ENCODE data around the gene GALT.

DNA sequence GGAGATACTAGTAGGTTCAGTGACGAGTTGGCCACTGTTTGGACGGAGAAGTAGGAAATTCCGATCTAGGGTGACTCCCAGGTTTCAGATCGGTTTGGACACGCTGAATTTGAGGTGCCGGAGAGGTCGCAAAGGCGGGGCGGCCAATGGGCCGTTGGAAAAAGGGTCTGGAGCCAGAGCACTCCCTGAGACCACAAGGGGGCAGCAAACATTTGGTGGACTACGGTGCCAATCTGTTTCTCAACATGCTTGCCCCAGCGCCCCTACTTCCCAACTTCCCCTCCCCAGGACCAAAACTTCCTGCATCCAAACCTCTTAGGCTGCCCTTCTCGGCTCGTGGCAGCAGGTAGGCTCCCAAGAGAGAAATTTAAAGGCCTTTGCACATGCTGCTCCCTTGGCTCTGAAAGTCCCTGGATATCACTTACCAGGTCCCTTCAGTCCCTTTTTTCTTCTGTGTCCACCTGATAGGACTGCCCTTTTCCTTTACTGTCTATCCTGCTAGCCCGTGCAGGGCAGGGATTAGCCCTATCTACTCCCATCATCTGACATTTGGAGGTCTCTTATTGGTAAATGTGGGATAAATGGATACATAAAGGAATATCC lies 33.6 kb upstream of the GALT start:
- TF ChIP-seq, protein P1, sequence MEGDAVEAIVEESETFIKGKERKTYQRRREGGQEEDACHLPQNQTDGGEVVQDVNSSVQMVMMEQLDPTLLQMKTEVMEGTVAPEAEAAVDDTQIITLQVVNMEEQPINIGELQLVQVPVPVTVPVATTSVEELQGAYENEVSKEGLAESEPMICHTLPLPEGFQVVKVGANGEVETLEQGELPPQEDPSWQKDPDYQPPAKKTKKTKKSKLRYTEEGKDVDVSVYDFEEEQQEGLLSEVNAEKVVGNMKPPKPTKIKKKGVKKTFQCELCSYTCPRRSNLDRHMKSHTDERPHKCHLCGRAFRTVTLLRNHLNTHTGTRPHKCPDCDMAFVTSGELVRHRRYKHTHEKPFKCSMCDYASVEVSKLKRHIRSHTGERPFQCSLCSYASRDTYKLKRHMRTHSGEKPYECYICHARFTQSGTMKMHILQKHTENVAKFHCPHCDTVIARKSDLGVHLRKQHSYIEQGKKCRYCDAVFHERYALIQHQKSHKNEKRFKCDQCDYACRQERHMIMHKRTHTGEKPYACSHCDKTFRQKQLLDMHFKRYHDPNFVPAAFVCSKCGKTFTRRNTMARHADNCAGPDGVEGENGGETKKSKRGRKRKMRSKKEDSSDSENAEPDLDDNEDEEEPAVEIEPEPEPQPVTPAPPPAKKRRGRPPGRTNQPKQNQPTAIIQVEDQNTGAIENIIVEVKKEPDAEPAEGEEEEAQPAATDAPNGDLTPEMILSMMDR (conservative IDR thresholded peaks at IDR 0.05 in 1 of 2, IDR thresholded peaks at IDR 0.05 in 1 of 2; ENCODE audit: extremely low read depth in 1 of 2, insufficient read depth in 1 of 2, low read depth in 1 of 2, low read length in 2 of 2), result peak; percentile 74 to 87
- no peak for TF ChIP-seq EZH2 (IDR thresholded peaks at IDR 0.05; ENCODE audit: borderline replicate concordance, low read length)
